GM23338 (cell line): ENCODE results near the gene FBXO11. TPM values are rescaled to one million over a fixed set of nuclear protein-coding genes. Genes with fewer than 3 reads are reported as not detected.

ENCODE experiments used
- ATAC-seq: fragments of 200-7000 bp; cut with Tn5 transposase; 3 replicates; pipeline ENCODE4 v1.9.1; 2020
- DNase-seq: peaks from one replicate; pipeline ENCODE4 v3.0.0-alpha.2; 2015; ENCODE audit warnings: low spot score
- H2AFZ ChIP-seq: fragments of 200-600 bp; sonication (generic); 2 replicates; pipeline ENCODE4 v1.8.0; 2016; ENCODE audit warnings: antibody characterized with exemption, mild to moderate bottlenecking, moderate library complexity
- H3F3A ChIP-seq: fragments of 200-600 bp; sonication (generic); replicated peaks from 2 replicates; pipeline ENCODE4 v1.8.0; 2017; ENCODE audit warnings: antibody characterized with exemption, mixed run types, low read depth
- H3K27ac ChIP-seq: fragments of 200-600 bp; sonication (generic); 2 replicates; pipeline ENCODE4 v1.6.1; 2016; ENCODE audit warnings: low read depth
- H3K27me3 ChIP-seq: fragments of 200-600 bp; sonication (generic); 2 replicates; pipeline ENCODE4 v1.8.0; 2016; ENCODE audit warnings: mild to moderate bottlenecking, mixed run types, moderate library complexity; ENCODE audit not compliant: insufficient read depth
- H3K36me3 ChIP-seq: fragments of 200-600 bp; sonication (generic); 2 replicates; pipeline ENCODE4 v1.8.0; 2016; ENCODE audit warnings: mild to moderate bottlenecking; ENCODE audit not compliant: insufficient read depth
- H3K4me1 ChIP-seq: fragments of 200-600 bp; sonication (generic); 2 replicates; pipeline ENCODE4 v1.8.0; 2016; ENCODE audit warnings: mild to moderate bottlenecking, moderate library complexity; ENCODE audit not compliant: insufficient read depth
- H3K4me2 ChIP-seq: fragments of 200-600 bp; sonication (generic); 2 replicates; pipeline ENCODE4 v1.7.1; 2017; ENCODE audit warnings: mixed run types
- H3K4me3 ChIP-seq: fragments of 200-600 bp; sonication (generic); 2 replicates; pipeline ENCODE4 v1.6.1; 2016; ENCODE audit warnings: mixed run types
- H3K79me2 ChIP-seq: fragments of 200-600 bp; sonication (generic); replicated peaks from 2 replicates; pipeline ENCODE4 v1.8.0; 2017; ENCODE audit warnings: mild to moderate bottlenecking; ENCODE audit not compliant: insufficient read depth
- H3K9me2 ChIP-seq: fragments of 200-600 bp; sonication (generic); 2 replicates; pipeline ENCODE4 v1.8.0; 2017; ENCODE audit not compliant: insufficient read depth
- H4K20me1 ChIP-seq: fragments of 200-600 bp; sonication (generic); replicated peaks from 2 replicates; pipeline ENCODE4 v1.8.0; 2017; ENCODE audit warnings: mild to moderate bottlenecking; ENCODE audit not compliant: insufficient read depth
- H3K27ac Mint-ChIP-seq: 2 replicates; pipeline ENCODE4 v1.8.0; 2020; ENCODE audit warnings: inconsistent platforms, mild to moderate bottlenecking, moderate library complexity, mixed read lengths
- H3K27me3 Mint-ChIP-seq: 3 replicates; pipeline ENCODE4 v1.8.0; 2022; ENCODE audit warnings: low read depth, mild to moderate bottlenecking, moderate library complexity, mixed read lengths, inconsistent platforms; ENCODE audit not compliant: insufficient read depth, poor library complexity
- H3K36me3 Mint-ChIP-seq: 3 replicates; pipeline ENCODE4 v1.8.0; 2021; ENCODE audit warnings: low read depth, mild to moderate bottlenecking, inconsistent platforms, moderate library complexity, mixed read lengths
- H3K4me1 Mint-ChIP-seq: 3 replicates; pipeline ENCODE4 v1.8.0; 2020; ENCODE audit warnings: mild to moderate bottlenecking, inconsistent platforms, mixed read lengths
- H3K4me3 Mint-ChIP-seq: 3 replicates; pipeline ENCODE4 v1.8.0; 2021; ENCODE audit warnings: moderate library complexity, mild to moderate bottlenecking, inconsistent platforms, mixed read lengths
- H3K9me3 Mint-ChIP-seq: 3 replicates; pipeline ENCODE4 v1.8.0; 2020; ENCODE audit warnings: moderate library complexity, mild to moderate bottlenecking, inconsistent platforms, mixed read lengths
- CREB1 ChIP-seq: fragments of 250-450 bp; sonication (Bioruptor Pico); IDR thresholded peaks from 2 replicates; pipeline ENCODE4 v1.5.0; 2020; ENCODE audit warnings: low read depth, mild to moderate bottlenecking, moderate library complexity
- EZH2 ChIP-seq: fragments of 200-600 bp; sonication (generic); IDR thresholded peaks from one replicate; pipeline ENCODE4 v1.8.0; 2017; ENCODE audit warnings: antibody characterized with exemption, mild to moderate bottlenecking, low read depth; ENCODE audit not compliant: unreplicated experiment
- EZH2phosphoT487 ChIP-seq: fragments of 200-600 bp; sonication (generic); IDR thresholded peaks from one replicate; pipeline ENCODE4 v1.8.1; 2018; ENCODE audit warnings: antibody characterized with exemption; ENCODE audit not compliant: unreplicated experiment
- JUNB ChIP-seq: IDR thresholded peaks from one replicate; pipeline ENCODE4 v1.6.1; 2016; ENCODE audit warnings: antibody characterized with exemption; ENCODE audit not compliant: unreplicated experiment
- NANOG ChIP-seq: IDR thresholded peaks from 2 replicates; pipeline ENCODE4 v1.6.1; 2016; ENCODE audit warnings: antibody characterized with exemption, borderline replicate concordance
- POLR2AphosphoS5 ChIP-seq: IDR thresholded peaks from 2 replicates; pipeline ENCODE4 v1.6.1; 2016; ENCODE audit warnings: antibody characterized with exemption, low read depth
- STAT1 ChIP-seq: IDR thresholded peaks from one replicate; pipeline ENCODE4 v1.6.1; 2016; ENCODE audit warnings: antibody characterized with exemption; ENCODE audit not compliant: unreplicated experiment
- ZNF114 ChIP-seq: fragments of 250-450 bp; sonication (Bioruptor Pico); IDR thresholded peaks from 2 replicates; pipeline ENCODE4 v1.5.0; 2020; ENCODE audit warnings: mild to moderate bottlenecking, moderate library complexity
- ZNF331 ChIP-seq: fragments of 250-450 bp; sonication (Bioruptor Pico); IDR thresholded peaks from 2 replicates; pipeline ENCODE4 v1.5.0; 2020; ENCODE audit warnings: low read depth, mild to moderate bottlenecking, moderate library complexity
- polyA plus RNA-seq: library from polyadenylated mRNA; unstranded; fragments of >200 nt; fragmentation: Nextera tagmentation; extraction: Ambion mirVana; gene quantifications from 2 replicates; pipeline ENCODE4 v1.2.1, GENCODE V29; 2016
- total RNA-seq: library from RNA; depleted of rRNA; stranded (reverse); fragments of >200 nt; shearing (Covaris generic); gene quantifications from 2 replicates; pipeline ENCODE4 v1.2.3, GENCODE V29; 2014
- TF ChIP-seq, protein P1 (sequence below): IDR thresholded peaks from one replicate; pipeline ENCODE4 v1.6.1; 2018; ENCODE audit warnings: antibody characterized with exemption; ENCODE audit not compliant: unreplicated experiment
- TF ChIP-seq, protein P2 (sequence below), 2 experiments: fragments of 200-600 bp in 1 of 2; sonication (generic) in 1 of 2; conservative IDR thresholded peaks; 2 replicates each; pipeline versions ENCODE4 v1.5.1 to v1.6.1; 2016 to 2017; ENCODE audit warnings: antibody characterized with exemption in 2 of 2, low read depth in 2 of 2, mild to moderate bottlenecking in 2 of 2, moderate library complexity in 1 of 2
- TF ChIP-seq, protein P3 (sequence below): fragments of 250-450 bp; sonication (Bioruptor Pico); IDR thresholded peaks from 2 replicates; pipeline ENCODE4 v1.5.0; 2020; ENCODE audit warnings: mild to moderate bottlenecking, moderate library complexity
- TF ChIP-seq, protein P4 (sequence below): IDR thresholded peaks from 2 replicates; pipeline ENCODE4 v1.6.1; 2016; ENCODE audit warnings: antibody characterized with exemption

FBXO11 gene
- total and polyA plus RNA-seq, 2 experiments from 2014 or later: 21.5 to 52.7 TPM

DNA sequence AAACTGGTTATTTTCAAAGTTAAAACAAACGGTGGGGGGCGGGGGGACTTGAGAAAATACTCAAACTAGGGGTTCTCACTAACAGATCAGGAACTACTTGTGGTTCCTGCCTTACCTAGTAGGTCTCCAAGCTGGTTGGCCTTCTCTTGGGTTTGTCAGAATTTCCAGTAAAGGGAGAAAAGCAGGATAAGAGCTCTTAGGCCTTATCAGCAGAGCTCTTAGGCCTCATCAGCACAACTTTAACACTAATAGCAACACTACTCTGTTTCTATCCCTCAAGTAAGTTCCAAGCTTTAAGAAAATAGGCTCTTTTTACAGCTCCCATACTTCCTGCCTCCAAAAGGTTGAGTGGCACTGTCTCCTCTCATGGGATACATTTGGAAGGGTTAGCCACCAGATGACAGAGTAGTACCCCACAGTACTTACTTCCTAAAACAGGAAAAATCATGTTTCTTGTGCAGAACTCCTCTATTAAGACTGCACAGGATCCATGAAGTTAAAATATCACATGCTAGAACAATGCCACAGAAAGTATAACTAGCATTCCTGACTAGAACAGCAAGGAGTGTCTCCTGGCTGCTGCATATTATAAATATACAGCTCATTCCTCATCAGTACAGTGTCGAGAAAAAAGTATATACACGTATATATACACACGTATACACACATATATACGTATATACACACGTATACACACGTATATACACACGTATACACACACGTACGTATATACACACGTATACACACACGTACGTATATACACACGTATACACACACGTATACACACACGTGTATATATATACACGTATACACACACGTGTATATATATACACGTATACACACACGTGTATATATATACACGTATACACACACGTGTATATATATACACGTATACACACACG, 6.1 kb downstream of the FBXO11 start:
- H2AFZ ChIP-seq: no peak overlapping the region
- no peaks in the 10 kb centered on the region for H3K36me3 ChIP-seq
- peaks cover 41% of the 10 kb centered on the region for H3K4me1 ChIP-seq
- Mint-ChIP-seq H3K27ac (no peak overlapping the region), H3K4me3 (no peak overlapping the region), H3K36me3 (no peaks in the 10 kb centered on the region; the same call in 2 of the 3 replicates), H3K9me3 (no peaks in the 10 kb centered on the region), H3K4me1 (peaks cover 44% of the 10 kb centered on the region), H3K27me3 (peaks cover 8% of the 10 kb centered on the region)
- peak overlapping the region; percentile 45; the same call in 1 of the 2 replicates for H3K27ac ChIP-seq
- TF ChIP-seq, protein P1, sequence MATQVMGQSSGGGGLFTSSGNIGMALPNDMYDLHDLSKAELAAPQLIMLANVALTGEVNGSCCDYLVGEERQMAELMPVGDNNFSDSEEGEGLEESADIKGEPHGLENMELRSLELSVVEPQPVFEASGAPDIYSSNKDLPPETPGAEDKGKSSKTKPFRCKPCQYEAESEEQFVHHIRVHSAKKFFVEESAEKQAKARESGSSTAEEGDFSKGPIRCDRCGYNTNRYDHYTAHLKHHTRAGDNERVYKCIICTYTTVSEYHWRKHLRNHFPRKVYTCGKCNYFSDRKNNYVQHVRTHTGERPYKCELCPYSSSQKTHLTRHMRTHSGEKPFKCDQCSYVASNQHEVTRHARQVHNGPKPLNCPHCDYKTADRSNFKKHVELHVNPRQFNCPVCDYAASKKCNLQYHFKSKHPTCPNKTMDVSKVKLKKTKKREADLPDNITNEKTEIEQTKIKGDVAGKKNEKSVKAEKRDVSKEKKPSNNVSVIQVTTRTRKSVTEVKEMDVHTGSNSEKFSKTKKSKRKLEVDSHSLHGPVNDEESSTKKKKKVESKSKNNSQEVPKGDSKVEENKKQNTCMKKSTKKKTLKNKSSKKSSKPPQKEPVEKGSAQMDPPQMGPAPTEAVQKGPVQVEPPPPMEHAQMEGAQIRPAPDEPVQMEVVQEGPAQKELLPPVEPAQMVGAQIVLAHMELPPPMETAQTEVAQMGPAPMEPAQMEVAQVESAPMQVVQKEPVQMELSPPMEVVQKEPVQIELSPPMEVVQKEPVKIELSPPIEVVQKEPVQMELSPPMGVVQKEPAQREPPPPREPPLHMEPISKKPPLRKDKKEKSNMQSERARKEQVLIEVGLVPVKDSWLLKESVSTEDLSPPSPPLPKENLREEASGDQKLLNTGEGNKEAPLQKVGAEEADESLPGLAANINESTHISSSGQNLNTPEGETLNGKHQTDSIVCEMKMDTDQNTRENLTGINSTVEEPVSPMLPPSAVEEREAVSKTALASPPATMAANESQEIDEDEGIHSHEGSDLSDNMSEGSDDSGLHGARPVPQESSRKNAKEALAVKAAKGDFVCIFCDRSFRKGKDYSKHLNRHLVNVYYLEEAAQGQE: no peak
- no peak for TF ChIP-seq ZNF331 (CRISPR knock-in tag)
- TF ChIP-seq ZNF114 (CRISPR knock-in tag): no peak
- no peak for TF ChIP-seq NANOG
- no peak for TF ChIP-seq EZH2
- TF ChIP-seq EZH2phosphoT487: no peak
- TF ChIP-seq, protein P2, sequence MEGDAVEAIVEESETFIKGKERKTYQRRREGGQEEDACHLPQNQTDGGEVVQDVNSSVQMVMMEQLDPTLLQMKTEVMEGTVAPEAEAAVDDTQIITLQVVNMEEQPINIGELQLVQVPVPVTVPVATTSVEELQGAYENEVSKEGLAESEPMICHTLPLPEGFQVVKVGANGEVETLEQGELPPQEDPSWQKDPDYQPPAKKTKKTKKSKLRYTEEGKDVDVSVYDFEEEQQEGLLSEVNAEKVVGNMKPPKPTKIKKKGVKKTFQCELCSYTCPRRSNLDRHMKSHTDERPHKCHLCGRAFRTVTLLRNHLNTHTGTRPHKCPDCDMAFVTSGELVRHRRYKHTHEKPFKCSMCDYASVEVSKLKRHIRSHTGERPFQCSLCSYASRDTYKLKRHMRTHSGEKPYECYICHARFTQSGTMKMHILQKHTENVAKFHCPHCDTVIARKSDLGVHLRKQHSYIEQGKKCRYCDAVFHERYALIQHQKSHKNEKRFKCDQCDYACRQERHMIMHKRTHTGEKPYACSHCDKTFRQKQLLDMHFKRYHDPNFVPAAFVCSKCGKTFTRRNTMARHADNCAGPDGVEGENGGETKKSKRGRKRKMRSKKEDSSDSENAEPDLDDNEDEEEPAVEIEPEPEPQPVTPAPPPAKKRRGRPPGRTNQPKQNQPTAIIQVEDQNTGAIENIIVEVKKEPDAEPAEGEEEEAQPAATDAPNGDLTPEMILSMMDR (conservative IDR thresholded peaks at IDR 0.05; ENCODE audit: low read depth in 2 of 2): no peak
- no peak for TF ChIP-seq CREB1 (CRISPR knock-in tag)
- TF ChIP-seq, protein P3, sequence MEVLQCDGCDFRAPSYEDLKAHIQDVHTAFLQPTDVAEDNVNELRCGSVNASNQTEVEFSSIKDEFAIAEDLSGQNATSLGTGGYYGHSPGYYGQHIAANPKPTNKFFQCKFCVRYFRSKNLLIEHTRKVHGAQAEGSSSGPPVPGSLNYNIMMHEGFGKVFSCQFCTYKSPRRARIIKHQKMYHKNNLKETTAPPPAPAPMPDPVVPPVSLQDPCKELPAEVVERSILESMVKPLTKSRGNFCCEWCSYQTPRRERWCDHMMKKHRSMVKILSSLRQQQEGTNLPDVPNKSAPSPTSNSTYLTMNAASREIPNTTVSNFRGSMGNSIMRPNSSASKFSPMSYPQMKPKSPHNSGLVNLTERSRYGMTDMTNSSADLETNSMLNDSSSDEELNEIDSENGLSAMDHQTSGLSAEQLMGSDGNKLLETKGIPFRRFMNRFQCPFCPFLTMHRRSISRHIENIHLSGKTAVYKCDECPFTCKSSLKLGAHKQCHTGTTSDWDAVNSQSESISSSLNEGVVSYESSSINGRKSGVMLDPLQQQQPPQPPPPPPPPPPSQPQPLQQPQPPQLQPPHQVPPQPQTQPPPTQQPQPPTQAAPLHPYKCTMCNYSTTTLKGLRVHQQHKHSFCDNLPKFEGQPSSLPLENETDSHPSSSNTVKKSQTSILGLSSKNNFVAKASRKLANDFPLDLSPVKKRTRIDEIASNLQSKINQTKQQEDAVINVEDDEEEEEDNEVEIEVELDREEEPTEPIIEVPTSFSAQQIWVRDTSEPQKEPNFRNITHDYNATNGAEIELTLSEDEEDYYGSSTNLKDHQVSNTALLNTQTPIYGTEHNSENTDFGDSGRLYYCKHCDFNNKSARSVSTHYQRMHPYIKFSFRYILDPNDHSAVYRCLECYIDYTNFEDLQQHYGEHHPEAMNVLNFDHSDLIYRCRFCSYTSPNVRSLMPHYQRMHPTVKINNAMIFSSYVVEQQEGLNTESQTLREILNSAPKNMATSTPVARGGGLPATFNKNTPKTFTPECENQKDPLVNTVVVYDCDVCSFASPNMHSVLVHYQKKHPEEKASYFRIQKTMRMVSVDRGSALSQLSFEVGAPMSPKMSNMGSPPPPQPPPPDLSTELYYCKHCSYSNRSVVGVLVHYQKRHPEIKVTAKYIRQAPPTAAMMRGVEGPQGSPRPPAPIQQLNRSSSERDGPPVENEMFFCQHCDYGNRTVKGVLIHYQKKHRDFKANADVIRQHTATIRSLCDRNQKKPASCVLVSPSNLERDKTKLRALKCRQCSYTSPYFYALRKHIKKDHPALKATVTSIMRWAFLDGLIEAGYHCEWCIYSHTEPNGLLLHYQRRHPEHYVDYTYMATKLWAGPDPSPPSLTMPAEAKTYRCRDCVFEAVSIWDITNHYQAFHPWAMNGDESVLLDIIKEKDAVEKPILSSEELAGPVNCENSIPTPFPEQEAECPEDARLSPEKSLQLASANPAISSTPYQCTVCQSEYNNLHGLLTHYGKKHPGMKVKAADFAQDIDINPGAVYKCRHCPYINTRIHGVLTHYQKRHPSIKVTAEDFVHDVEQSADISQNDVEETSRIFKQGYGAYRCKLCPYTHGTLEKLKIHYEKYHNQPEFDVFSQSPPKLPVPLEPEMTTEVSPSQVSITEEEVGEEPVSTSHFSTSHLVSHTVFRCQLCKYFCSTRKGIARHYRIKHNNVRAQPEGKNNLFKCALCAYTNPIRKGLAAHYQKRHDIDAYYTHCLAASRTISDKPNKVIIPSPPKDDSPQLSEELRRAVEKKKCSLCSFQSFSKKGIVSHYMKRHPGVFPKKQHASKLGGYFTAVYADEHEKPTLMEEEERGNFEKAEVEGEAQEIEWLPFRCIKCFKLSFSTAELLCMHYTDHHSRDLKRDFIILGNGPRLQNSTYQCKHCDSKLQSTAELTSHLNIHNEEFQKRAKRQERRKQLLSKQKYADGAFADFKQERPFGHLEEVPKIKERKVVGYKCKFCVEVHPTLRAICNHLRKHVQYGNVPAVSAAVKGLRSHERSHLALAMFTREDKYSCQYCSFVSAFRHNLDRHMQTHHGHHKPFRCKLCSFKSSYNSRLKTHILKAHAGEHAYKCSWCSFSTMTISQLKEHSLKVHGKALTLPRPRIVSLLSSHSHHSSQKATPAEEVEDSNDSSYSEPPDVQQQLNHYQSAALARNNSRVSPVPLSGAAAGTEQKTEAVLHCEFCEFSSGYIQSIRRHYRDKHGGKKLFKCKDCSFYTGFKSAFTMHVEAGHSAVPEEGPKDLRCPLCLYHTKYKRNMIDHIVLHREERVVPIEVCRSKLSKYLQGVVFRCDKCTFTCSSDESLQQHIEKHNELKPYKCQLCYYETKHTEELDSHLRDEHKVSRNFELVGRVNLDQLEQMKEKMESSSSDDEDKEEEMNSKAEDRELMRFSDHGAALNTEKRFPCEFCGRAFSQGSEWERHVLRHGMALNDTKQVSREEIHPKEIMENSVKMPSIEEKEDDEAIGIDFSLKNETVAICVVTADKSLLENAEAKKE (CRISPR knock-in tag): no peak
- TF ChIP-seq, protein P4, sequence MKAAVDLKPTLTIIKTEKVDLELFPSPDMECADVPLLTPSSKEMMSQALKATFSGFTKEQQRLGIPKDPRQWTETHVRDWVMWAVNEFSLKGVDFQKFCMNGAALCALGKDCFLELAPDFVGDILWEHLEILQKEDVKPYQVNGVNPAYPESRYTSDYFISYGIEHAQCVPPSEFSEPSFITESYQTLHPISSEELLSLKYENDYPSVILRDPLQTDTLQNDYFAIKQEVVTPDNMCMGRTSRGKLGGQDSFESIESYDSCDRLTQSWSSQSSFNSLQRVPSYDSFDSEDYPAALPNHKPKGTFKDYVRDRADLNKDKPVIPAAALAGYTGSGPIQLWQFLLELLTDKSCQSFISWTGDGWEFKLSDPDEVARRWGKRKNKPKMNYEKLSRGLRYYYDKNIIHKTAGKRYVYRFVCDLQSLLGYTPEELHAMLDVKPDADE: no peak
- no peak for TF ChIP-seq STAT1
- TF ChIP-seq JUNB: no peak
- TF ChIP-seq POLR2AphosphoS5: no peak
- no peak overlapping the region for H3K4me3 ChIP-seq
- no peaks in the 10 kb centered on the region for H3K9me2 ChIP-seq
- H3K79me2 ChIP-seq: peaks cover 97% of the 10 kb centered on the region
- no peak overlapping the region for H3K4me2 ChIP-seq
- H3F3A ChIP-seq: no peaks in the 10 kb centered on the region
- H3K27me3 ChIP-seq: no peaks in the 10 kb centered on the region
- DNase-seq (peak; percentile 7), ATAC-seq (no peak)
- H4K20me1 ChIP-seq: peaks cover 40% of the 10 kb centered on the region
